AG10803 (cell line): Measurements from ENCODE around the gene VCAN.
A peak's percentile ranks its signal among the peaks of the same experiment; 100 is the strongest.

ENCODE experiments used
- DNase-seq: peaks from one replicate; pipeline ENCODE4 v3.0.0; 2010; ENCODE audit warnings: low read depth
- H3K4me3 ChIP-seq: 2 replicates; pipeline ENCODE4 v1.5.1; 2011; ENCODE audit warnings: mild to moderate bottlenecking, low read length, control low read depth
- CTCF ChIP-seq: conservative IDR thresholded peaks from 2 replicates; pipeline ENCODE4 v1.5.1; 2011; ENCODE audit warnings: mild to moderate bottlenecking, low read length, control low read depth, inconsistent platforms

VCAN gene

GRCh38 chr5:83471405-83472212, at the start of gene VCAN:
Gene VCAN (plus strand): TSS chr5:83471744. CDS start chr5:83483519, 11,775 bp downstream.
- no peak for TF ChIP-seq CTCF
- DNase-seq, result peak; percentile 89
- peak within 1 kb of the TSS; percentile 82 for H3K4me3 ChIP-seq

GRCh38 chr5:83422284-83422683, 49.3 kb upstream of the VCAN start:
- DNase-seq, result no peak
- no peak for TF ChIP-seq CTCF
- no peak overlapping the region for H3K4me3 ChIP-seq

GRCh38 chr5:83426855-83427254, 44.7 kb upstream of the VCAN start:
- TF ChIP-seq CTCF, result no peak
- no peak for DNase-seq

GRCh38 chr5:83428126-83428525, 43.4 kb upstream of the VCAN start:
- H3K4me3 ChIP-seq, result no peak overlapping the region
- TF ChIP-seq CTCF, result no peak
- no peak for DNase-seq

More at GRCh38 chr5:83426855-83427254, 44.7 kb upstream of the VCAN start:
- no peak overlapping the region for H3K4me3 ChIP-seq

GRCh38 chr5:83428890-83429289, 42.7 kb upstream of the VCAN start:
- DNase-seq, result no peak
- TF ChIP-seq CTCF, result no peak
- no peak overlapping the region for H3K4me3 ChIP-seq

- H3K4me3 ChIP-seq, result no peak overlapping the region
- TF ChIP-seq CTCF, result peak; percentile 97
- DNase-seq, result peak; percentile 61
Measured at GRCh38 chr5:83430130-83431010, 41.2 kb upstream of the VCAN start.

GRCh38 chr5:83433891-83434290, 37.7 kb upstream of the VCAN start:
- TF ChIP-seq CTCF, result no peak

More at GRCh38 chr5:83433891-83434290, 37.7 kb upstream of the VCAN start:
- DNase-seq, result peak; percentile 51
- H3K4me3 ChIP-seq, result no peak overlapping the region
